ENCODE results near the gene TM2D3.

The TM2D3 gene

GRCh38 chr15:101652098-101652785, at the start of gene TM2D3:
Gene TM2D3 (minus strand): TSS chr15:101652381. CDS start chr15:101652361, 20 bp downstream.
- DNase-seq, result peak; percentile 92

GRCh38 chr15:101698314-101698713, 46.1 kb upstream of the TM2D3 start:
- DNase-seq, result no peak

- DNase-seq, result no peak
These were observed 45.3 kb upstream of the TM2D3 start for GRCh38 chr15:101697488-101697887.

- no peak for DNase-seq
These were observed 44.6 kb upstream of the TM2D3 start for GRCh38 chr15:101696829-101697228.

- DNase-seq, result no peak
These were observed 42.1 kb upstream of the TM2D3 start for GRCh38 chr15:101694261-101694660.

- no peak for DNase-seq
These were observed 40.8 kb upstream of the TM2D3 start for GRCh38 chr15:101692801-101693598.

- no peak for DNase-seq
These were observed 37.7 kb upstream of the TM2D3 start for GRCh38 chr15:101689901-101690300.

- DNase-seq, result no peak
These were observed 34.5 kb upstream of the TM2D3 start for GRCh38 chr15:101686718-101687117.

- no peak for DNase-seq
These were observed 32.7 kb upstream of the TM2D3 start for GRCh38 chr15:101684877-101685276.

- DNase-seq, result no peak
These were observed 32.2 kb upstream of the TM2D3 start for GRCh38 chr15:101684384-101684783.

GRCh38 chr15:101679806-101680205, 27.6 kb upstream of the TM2D3 start:
- DNase-seq, result no peak

- DNase-seq, result no peak
These were observed 24.7 kb upstream of the TM2D3 start for GRCh38 chr15:101676921-101677329.

GRCh38 chr15:101675796-101676582, 23.8 kb upstream of the TM2D3 start:
- no peak for DNase-seq

- DNase-seq, result no peak
These were observed 22.8 kb upstream of the TM2D3 start for GRCh38 chr15:101675015-101675414.

GRCh38 chr15:101672298-101672697, 20.1 kb upstream of the TM2D3 start:
- DNase-seq, result no peak

GRCh38 chr15:101669744-101670143, 17.6 kb upstream of the TM2D3 start:
- DNase-seq, result no peak

GRCh38 chr15:101667881-101668280, 15.7 kb upstream of the TM2D3 start:
- DNase-seq, result no peak

GRCh38 chr15:101664303-101664913, 12.2 kb upstream of the TM2D3 start:
- no peak for DNase-seq

- no peak for DNase-seq
These were observed 10.0 kb upstream of the TM2D3 start for GRCh38 chr15:101662203-101662602.

GRCh38 chr15:101660005-101660404, 7.8 kb upstream of the TM2D3 start:
- no peak for DNase-seq

GRCh38 chr15:101657968-101658784, 6.0 kb upstream of the TM2D3 start:
- DNase-seq, result no peak

GRCh38 chr15:101657171-101657570, 5.0 kb upstream of the TM2D3 start:
- no peak for DNase-seq

Data from activated T-cell treated with anti-CD3 and anti-CD28 coated beads for 4 hours (primary cell).